Measurements from ENCODE around the gene PKIG.
"Not testable (repeated sequence)": the region's sequence is repeated elsewhere in the genome, so short reads cannot be mapped to it uniquely, and the experiment has no call there.

Gene PKIG

GRCh38 chr20:44651434-44651683, 69.0 kb downstream of the PKIG start:
- H3K27ac ChIP-seq = peak overlapping the region; percentile 47
- TF ChIP-seq, protein P1, sequence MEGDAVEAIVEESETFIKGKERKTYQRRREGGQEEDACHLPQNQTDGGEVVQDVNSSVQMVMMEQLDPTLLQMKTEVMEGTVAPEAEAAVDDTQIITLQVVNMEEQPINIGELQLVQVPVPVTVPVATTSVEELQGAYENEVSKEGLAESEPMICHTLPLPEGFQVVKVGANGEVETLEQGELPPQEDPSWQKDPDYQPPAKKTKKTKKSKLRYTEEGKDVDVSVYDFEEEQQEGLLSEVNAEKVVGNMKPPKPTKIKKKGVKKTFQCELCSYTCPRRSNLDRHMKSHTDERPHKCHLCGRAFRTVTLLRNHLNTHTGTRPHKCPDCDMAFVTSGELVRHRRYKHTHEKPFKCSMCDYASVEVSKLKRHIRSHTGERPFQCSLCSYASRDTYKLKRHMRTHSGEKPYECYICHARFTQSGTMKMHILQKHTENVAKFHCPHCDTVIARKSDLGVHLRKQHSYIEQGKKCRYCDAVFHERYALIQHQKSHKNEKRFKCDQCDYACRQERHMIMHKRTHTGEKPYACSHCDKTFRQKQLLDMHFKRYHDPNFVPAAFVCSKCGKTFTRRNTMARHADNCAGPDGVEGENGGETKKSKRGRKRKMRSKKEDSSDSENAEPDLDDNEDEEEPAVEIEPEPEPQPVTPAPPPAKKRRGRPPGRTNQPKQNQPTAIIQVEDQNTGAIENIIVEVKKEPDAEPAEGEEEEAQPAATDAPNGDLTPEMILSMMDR (conservative IDR thresholded peaks at IDR 0.05) = no peak
- TF ChIP-seq ZFX (IDR thresholded peaks at IDR 0.05) = 0 out of 2 replicates have a peak, but pooled peaks have one; percentile 7

GRCh38 chr20:44651684-44652423, 69.5 kb downstream of the PKIG start, which contains the start of gene ADA:
Gene ADA, minus strand, starts transcription at chr20:44651699. Its CDS starts 92 bp downstream, at chr20:44651607.
- peak within 1 kb of the TSS; percentile 47 for H3K27ac ChIP-seq

GRCh38 chr20:44653546-44653945, 71.2 kb downstream of the PKIG start:
- TF ChIP-seq, protein P1 (conservative IDR thresholded peaks at IDR 0.05) = no peak
- TF ChIP-seq ZFX (IDR thresholded peaks at IDR 0.05) = no peak
- no peak overlapping the region for H3K27ac ChIP-seq

More at GRCh38 chr20:44651684-44652423, 69.5 kb downstream of the PKIG start, which contains the start of gene ADA:
- TF ChIP-seq, protein P1 (conservative IDR thresholded peaks at IDR 0.05) = no peak
- peak; percentile 46; the same call in 1 of the 2 replicates for TF ChIP-seq ZFX (IDR thresholded peaks at IDR 0.05)

DNA sequence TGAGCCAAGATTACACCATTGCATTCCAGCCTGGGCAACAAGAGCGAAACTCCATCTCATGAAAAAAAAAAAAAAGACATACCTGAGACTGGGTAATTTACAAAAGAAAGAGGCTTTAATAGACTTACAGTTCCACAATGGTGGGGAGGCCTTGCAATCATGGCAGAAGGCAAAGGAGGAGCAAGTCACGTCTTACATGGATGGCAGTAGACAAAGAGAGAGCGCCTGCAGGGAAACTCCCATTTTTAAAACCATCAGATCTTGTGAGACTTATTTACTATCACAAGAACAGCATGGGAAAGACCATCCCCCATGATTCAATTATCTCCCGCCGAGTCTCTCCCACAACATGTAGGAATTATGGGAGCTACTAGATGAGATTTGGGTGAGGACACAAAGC, 71.8 kb downstream of the PKIG start:
- H3K27ac ChIP-seq = not testable (repeated sequence)

- TF ChIP-seq, protein P1 (conservative IDR thresholded peaks at IDR 0.05) = no peak
- TF ChIP-seq ZFX (IDR thresholded peaks at IDR 0.05) = no peak
- no peak overlapping the region for H3K27ac ChIP-seq
Observed at GRCh38 chr20:44656448-44656847, 74.1 kb downstream of the PKIG start.

DNA sequence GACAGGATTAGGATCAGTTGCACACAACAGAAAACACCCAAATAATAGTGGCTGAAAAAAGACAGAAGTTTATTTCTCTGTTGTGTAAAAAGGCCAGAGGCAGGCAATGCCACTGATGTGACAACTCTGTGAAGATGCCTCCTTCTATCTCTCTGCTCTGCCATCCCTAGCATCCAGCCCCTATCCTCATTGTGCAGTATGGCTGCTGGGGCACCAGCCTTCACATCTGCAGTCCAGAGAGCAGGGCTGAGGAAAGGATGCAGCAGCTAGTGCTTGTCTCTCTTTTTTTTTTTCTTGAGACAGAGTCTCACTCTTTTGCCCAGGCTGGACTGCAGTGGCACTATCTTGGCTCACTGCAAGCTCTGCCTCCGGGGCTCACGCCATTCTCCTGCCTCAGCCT, 75.5 kb downstream of the PKIG start:
- no peak overlapping the region for H3K27ac ChIP-seq
- TF ChIP-seq, protein P1 (conservative IDR thresholded peaks at IDR 0.05) = no peak
- no peak for TF ChIP-seq ZFX (IDR thresholded peaks at IDR 0.05)

DNA sequence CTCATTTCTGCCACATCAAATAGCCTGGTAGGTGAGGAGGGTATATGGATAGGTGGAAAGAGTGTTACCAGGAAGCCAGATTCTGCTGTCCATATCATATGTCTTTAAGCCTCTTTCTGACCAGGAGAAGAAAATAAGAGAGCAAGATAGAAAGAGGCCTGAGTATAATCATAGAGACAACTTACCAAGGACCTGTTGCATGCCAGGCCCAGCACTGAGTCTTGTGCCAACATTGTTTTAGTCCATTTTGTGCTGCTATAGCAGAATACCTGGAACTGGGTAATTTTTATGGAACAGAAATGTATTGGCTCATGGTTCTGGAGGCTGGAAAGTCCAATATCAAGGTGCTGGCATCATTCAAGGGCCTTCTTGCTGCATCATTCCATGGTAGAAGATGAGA, 76.4 kb downstream of the PKIG start:
- H3K27ac ChIP-seq = no peak overlapping the region
- TF ChIP-seq, protein P1 (conservative IDR thresholded peaks at IDR 0.05) = no peak
- no peak for TF ChIP-seq ZFX (IDR thresholded peaks at IDR 0.05)

DNA sequence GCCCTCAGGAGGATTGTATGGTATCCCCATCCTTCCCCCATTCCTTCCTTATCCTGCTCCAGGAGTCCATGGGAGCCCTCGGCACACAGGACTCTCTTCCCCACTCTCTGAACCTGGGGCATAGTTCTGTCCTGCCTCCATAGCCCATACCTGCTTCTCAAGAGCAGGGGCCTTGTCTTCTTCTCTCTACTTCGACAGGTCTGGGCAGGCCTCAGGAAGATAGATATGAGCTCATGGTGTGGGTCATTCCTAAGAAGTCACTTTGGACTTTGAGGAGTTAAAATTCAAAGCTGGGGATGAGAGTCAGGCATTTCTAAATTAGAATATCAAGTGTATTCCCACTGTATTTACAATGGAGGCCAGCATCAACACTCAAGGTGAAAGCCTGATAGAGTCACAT, 77.6 kb downstream of the PKIG start:
- H3K27ac ChIP-seq = no peak overlapping the region
- no peak for TF ChIP-seq ZFX (IDR thresholded peaks at IDR 0.05)
- TF ChIP-seq, protein P1 (conservative IDR thresholded peaks at IDR 0.05) = no peak

Data from C4-2B (cell line).